ENCODE data around the gene C12orf57. TPM values are rescaled to one million over a fixed set of nuclear protein-coding genes. Genes with fewer than 3 reads are reported as not detected.
A peak's percentile ranks its signal among the peaks of the same experiment; 100 is the strongest.

The C12orf57 gene
- total and polyA plus RNA-seq, 9 of the 15 experiments (the other 6 are each of a cell fraction or from before 2014, with no cell fraction given) = 26.7 to 191 (median 107) TPM

- TF ChIP-seq, protein P1, sequence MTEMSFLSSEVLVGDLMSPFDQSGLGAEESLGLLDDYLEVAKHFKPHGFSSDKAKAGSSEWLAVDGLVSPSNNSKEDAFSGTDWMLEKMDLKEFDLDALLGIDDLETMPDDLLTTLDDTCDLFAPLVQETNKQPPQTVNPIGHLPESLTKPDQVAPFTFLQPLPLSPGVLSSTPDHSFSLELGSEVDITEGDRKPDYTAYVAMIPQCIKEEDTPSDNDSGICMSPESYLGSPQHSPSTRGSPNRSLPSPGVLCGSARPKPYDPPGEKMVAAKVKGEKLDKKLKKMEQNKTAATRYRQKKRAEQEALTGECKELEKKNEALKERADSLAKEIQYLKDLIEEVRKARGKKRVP (CRISPR knock-in tag; IDR thresholded peaks at IDR 0.05) = no peak
- no peak for TF ChIP-seq CHD1 (IDR thresholded peaks at IDR 0.05; ENCODE audit: low read length)
- no peak for TF ChIP-seq ILF3 (IDR thresholded peaks at IDR 0.05; ENCODE audit: borderline replicate concordance)
- TF ChIP-seq SMARCA4 (IDR thresholded peaks at IDR 0.05) = peak; percentile 54
- 0 out of 2 replicates have a peak, but pooled peaks have one; percentile 6 for TF ChIP-seq CREB1 (IDR thresholded peaks at IDR 0.05)
- no peak for TF ChIP-seq CREB1 (CRISPR knock-in tag; IDR thresholded peaks at IDR 0.05)
- TF ChIP-seq MYC (IDR thresholded peaks at IDR 0.05; ENCODE audit: low read depth, low read length) = peak; percentile 6
- TF ChIP-seq MYC (CRISPR knock-in tag; IDR thresholded peaks at IDR 0.05; ENCODE audit: borderline replicate concordance, low read depth) = no peak
- peak; percentile 30 to 96 (median 82); a peak in 5 of 6 replicates for TF ChIP-seq ZBTB11 (CRISPR knock-in tag; IDR thresholded peaks at IDR 0.05)
- TF ChIP-seq ZNF175 (CRISPR knock-in tag; IDR thresholded peaks at IDR 0.05; ENCODE audit: low read depth) = no peak
- TF ChIP-seq, protein P2, sequence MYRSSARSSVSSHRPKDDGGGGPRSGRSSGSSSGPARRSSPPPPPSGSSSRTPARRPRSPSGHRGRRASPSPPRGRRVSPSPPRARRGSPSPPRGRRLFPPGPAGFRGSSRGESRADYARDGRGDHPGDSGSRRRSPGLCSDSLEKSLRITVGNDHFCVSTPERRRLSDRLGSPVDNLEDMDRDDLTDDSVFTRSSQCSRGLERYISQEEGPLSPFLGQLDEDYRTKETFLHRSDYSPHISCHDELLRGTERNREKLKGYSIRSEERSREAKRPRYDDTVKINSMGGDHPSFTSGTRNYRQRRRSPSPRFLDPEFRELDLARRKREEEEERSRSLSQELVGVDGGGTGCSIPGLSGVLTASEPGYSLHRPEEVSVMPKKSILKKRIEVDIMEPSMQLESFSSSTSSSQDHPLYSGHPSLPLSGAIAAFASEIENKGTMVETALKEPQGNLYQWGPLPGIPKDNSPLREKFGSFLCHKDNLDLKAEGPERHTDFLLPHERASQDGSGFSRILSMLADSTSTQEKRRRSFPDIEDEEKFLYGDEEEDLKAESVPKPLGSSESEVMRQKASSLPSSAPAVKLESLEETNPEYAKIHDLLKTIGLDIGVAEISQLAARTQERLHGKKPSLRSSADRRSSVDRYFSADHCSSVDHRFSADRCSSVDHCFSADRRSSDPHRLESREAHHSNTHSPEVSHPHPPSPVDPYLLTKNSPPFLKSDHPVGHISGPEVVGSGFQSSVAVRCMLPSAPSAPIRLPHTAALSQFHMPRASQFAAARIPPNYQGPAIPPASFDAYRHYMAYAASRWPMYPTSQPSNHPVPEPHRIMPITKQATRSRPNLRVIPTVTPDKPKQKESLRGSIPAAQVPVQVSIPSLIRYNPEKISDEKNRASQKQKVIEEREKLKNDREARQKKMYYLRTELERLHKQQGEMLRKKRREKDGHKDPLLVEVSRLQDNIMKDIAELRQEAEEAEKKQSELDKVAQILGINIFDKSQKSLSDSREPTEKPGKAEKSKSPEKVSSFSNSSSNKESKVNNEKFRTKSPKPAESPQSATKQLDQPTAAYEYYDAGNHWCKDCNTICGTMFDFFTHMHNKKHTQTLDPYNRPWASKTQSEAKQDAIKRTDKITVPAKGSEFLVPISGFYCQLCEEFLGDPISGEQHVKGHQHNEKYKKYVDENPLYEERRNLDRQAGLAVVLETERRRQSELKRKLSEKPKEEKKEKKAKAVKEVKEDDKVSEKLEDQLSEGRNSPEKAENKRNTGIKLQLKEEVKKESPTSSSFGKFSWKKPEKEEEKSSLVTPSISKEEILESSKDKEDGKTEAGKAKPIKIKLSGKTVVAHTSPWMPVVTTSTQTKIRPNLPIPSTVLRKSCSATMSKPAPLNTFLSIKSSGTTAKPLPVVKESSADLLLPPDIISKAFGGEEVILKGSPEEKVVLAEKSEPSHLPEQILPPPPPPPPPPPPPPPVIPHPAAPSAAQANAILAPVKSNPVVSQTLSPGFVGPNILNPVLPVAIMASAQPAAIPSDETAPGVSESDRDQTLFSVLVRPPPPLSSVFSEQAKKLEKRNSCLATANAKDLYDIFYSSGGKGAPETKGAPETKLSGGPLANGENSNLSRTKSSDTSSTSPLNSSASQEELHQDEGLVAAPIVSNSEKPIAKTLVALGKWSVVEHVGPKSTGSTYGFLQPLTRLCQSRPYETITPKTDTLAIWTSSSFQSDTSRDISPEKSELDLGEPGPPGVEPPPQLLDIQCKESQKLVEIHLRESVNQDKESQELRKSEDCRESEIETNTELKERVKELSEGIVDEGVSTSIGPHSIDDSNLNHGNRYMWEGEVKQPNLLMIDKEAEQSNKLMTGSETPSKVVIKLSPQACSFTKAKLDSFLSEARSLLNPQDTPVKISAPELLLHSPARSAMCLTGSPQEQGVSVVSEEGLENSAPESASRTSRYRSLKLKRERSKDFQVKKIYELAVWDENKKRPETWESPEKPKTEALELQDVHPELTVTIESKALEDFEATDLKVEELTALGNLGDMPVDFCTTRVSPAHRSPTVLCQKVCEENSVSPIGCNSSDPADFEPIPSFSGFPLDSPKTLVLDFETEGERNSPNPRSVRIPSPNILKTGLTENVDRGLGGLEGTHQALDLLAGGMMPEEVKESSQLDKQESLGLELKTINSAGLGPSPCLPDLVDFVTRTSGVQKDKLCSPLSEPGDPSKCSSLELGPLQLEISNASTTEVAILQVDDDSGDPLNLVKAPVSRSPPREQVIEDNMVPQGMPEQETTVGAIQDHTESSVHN (IDR thresholded peaks at IDR 0.05; ENCODE audit: borderline replicate concordance in 1 of 2, low read depth in 1 of 2) = no peak; a peak in 1 of 4 replicates
- peak; percentile 69 for TF ChIP-seq KDM5B (IDR thresholded peaks at IDR 0.05; ENCODE audit: insufficient replicate concordance, low read depth, low read length)
- no peak for TF ChIP-seq NR4A1 (CRISPR knock-in tag; IDR thresholded peaks at IDR 0.05)
- TF ChIP-seq NR4A1 (tag; IDR thresholded peaks at IDR 0.05) = no peak
- no peak for TF ChIP-seq HNRNPL (IDR thresholded peaks at IDR 0.05; ENCODE audit: low read depth, low read length)
Measured at GRCh38 chr12:6961695-6962284, 18.0 kb downstream of the C12orf57 start (continued).
